Duodenal mucosa (tissue), 2 donors: ENCODE data around the gene FAR2.

Experiments
- H3K27ac ChIP-seq: one replicate; pipeline ENCODE4 v1.7.0; 2013; ENCODE audit warnings: low read depth, low read length
- H3K27me3 ChIP-seq, 2 donors: one replicate each; pipeline ENCODE4 v1.7.0; 2013; ENCODE audit warnings: low read length in 2 of 2, control low read depth in 1 of 2; ENCODE audit not compliant: insufficient read depth in 2 of 2, control insufficient read depth in 1 of 2
- H3K36me3 ChIP-seq, 2 donors: one replicate each; pipeline ENCODE4 v1.7.0; 2013; ENCODE audit warnings: low read length in 2 of 2, control low read depth in 1 of 2; ENCODE audit not compliant: insufficient read depth in 2 of 2, control insufficient read depth in 1 of 2
- H3K4me1 ChIP-seq, 2 donors: one replicate each; pipeline ENCODE4 v1.7.0; 2013; ENCODE audit warnings: low read length in 2 of 2, control low read depth in 1 of 2; ENCODE audit not compliant: insufficient read depth in 2 of 2, control insufficient read depth in 1 of 2
- H3K4me3 ChIP-seq, 2 donors: one replicate each; pipeline ENCODE4 v1.7.0; 2013; ENCODE audit warnings: low read length in 2 of 2, low read depth in 1 of 2
- H3K9ac ChIP-seq, 2 donors: one replicate each; pipeline ENCODE4 v1.7.0; 2013; ENCODE audit warnings: low read length in 2 of 2, low read depth in 1 of 2
- H3K9me3 ChIP-seq, 2 donors: one replicate each; pipeline ENCODE4 v1.7.0; 2013; ENCODE audit warnings: low read length in 2 of 2, control low read depth in 1 of 2; ENCODE audit not compliant: control insufficient read depth in 1 of 2

The FAR2 gene

GRCh38 chr12:29316752-29317151 lies 167.7 kb downstream of the FAR2 start:
- Histone ChIP-seq H3K9ac (no peak overlapping the region), H3K27me3 (no peaks in the 10 kb centered on the region), H3K9me3 (no peaks in the 10 kb centered on the region), H3K27ac (no peak overlapping the region), H3K4me3 (no peak overlapping the region), H3K36me3 (peaks cover 0 to 10% of the 10 kb centered on the region in 2 donors), H3K4me1 (peaks cover 2% of the 10 kb centered on the region in 2 donors)

GRCh38 chr12:29317556-29318363 lies 168.7 kb downstream of the FAR2 start:
- Histone ChIP-seq H3K27ac (no peak overlapping the region), H3K9ac (no peak overlapping the region), H3K9me3 (no peaks in the 10 kb centered on the region), H3K4me1 (peaks cover 2 to 12% of the 10 kb centered on the region in 2 donors), H3K36me3 (peaks cover 0 to 4% of the 10 kb centered on the region in 2 donors), H3K27me3 (no peaks in the 10 kb centered on the region), H3K4me3 (no peak overlapping the region)

- Histone ChIP-seq H3K4me3 (no peak overlapping the region), H3K36me3 (no peaks in the 10 kb centered on the region), H3K9me3 (no peaks in the 10 kb centered on the region), H3K27me3 (no peaks in the 10 kb centered on the region), H3K27ac (no peak overlapping the region), H3K9ac (no peak overlapping the region), H3K4me1 (peaks cover 2 to 12% of the 10 kb centered on the region in 2 donors)
Measured at GRCh38 chr12:29320295-29321085, 171.4 kb downstream of the FAR2 start.

GRCh38 chr12:29322157-29322556 lies 173.1 kb downstream of the FAR2 start:
- Histone ChIP-seq H3K27ac (no peak overlapping the region), H3K4me3 (no peak overlapping the region), H3K36me3 (no peaks in the 10 kb centered on the region), H3K27me3 (no peaks in the 10 kb centered on the region), H3K9ac (no peak overlapping the region), H3K4me1 (peaks cover 2 to 12% of the 10 kb centered on the region in 2 donors), H3K9me3 (no peaks in the 10 kb centered on the region)

- H3K4me1 ChIP-seq: no peaks in the 10 kb centered on the region
Measured at GRCh38 chr12:29329411-29329810, 180.3 kb downstream of the FAR2 start.

GRCh38 chr12:29333178-29333577 lies 184.1 kb downstream of the FAR2 start:
- Histone ChIP-seq H3K4me1 (no peaks in the 10 kb centered on the region), H3K27me3 (no peaks in the 10 kb centered on the region), H3K27ac (no peak overlapping the region), H3K9ac (no peak overlapping the region), H3K9me3 (no peaks in the 10 kb centered on the region), H3K36me3 (peaks cover 3% of the 10 kb centered on the region in 2 donors), H3K4me3 (no peak overlapping the region)

More at GRCh38 chr12:29329411-29329810, 180.3 kb downstream of the FAR2 start:
- H3K9ac ChIP-seq: no peak overlapping the region
- H3K36me3 ChIP-seq: no peaks in the 10 kb centered on the region
- no peak overlapping the region for H3K27ac ChIP-seq
- H3K9me3 ChIP-seq: no peaks in the 10 kb centered on the region
- H3K4me3 ChIP-seq: no peak overlapping the region
- H3K27me3 ChIP-seq: no peaks in the 10 kb centered on the region

- peaks cover 3 to 10% of the 10 kb centered on the region in 2 donors for H3K36me3 ChIP-seq
- no peak overlapping the region for H3K27ac ChIP-seq
- H3K9ac ChIP-seq: no peak overlapping the region
- no peaks in the 10 kb centered on the region for H3K9me3 ChIP-seq
- no peak overlapping the region for H3K4me3 ChIP-seq
- H3K4me1 ChIP-seq: no peaks in the 10 kb centered on the region
- H3K27me3 ChIP-seq: no peaks in the 10 kb centered on the region
Measured at GRCh38 chr12:29334937-29335336, 185.9 kb downstream of the FAR2 start.

- H3K27me3 ChIP-seq: no peaks in the 10 kb centered on the region
- H3K36me3 ChIP-seq: peaks cover 8 to 33% of the 10 kb centered on the region in 2 donors
- no peak overlapping the region for H3K4me3 ChIP-seq
- H3K4me1 ChIP-seq: no peaks in the 10 kb centered on the region
- no peak overlapping the region for H3K9ac ChIP-seq
- H3K27ac ChIP-seq: no peak overlapping the region
- no peaks in the 10 kb centered on the region for H3K9me3 ChIP-seq
Measured at GRCh38 chr12:29337325-29337724, 188.2 kb downstream of the FAR2 start.

GRCh38 chr12:29343022-29343799 lies 194.1 kb downstream of the FAR2 start:
- Histone ChIP-seq H3K9me3 (no peaks in the 10 kb centered on the region), H3K4me3 (no peak overlapping the region), H3K9ac (no peak overlapping the region), H3K36me3 (peaks cover 20 to 47% of the 10 kb centered on the region in 2 donors), H3K4me1 (peaks cover 0 to 11% of the 10 kb centered on the region in 2 donors), H3K27ac (no peak overlapping the region), H3K27me3 (no peaks in the 10 kb centered on the region)
